GM12878 (cell line): ENCODE data around the gene TBC1D25. TPM values are rescaled to one million over a fixed set of nuclear protein-coding genes. Genes with fewer than 3 reads are reported as not detected.

Experiments
- ATAC-seq: fragments of 200-7000 bp; cut with Tn5 transposase; 3 replicates; pipeline ENCODE4 v1.9.1; 2020; ENCODE audit warnings: mild to moderate bottlenecking, moderate library complexity
- BruUV-seq: library from RNA; stranded (reverse); fragments of 400-500 nt; replicated peaks from 2 replicates; lab custom pipeline; 2021; lab: Mats Ljungman, UMichigan
- CTCF ChIA-PET: fragments of 300-600 bp; sonication (Branson Sonifier 250); formaldehyde crosslinking; extraction: SDS; loops from one replicate; lab custom pipeline; 2021; ENCODE audit warnings: inconsistent platforms; lab: Yijun Ruan, JAX
- POLR2A ChIA-PET: fragments of 350-600 bp; formaldehyde crosslinking; extraction: SDS; loops from one replicate; lab custom pipeline; 2021; ENCODE audit warnings: inconsistent platforms; lab: Charles Lee
- RAD21 ChIA-PET: fragments of 300-600 bp; sonication (Branson Sonifier 250); formaldehyde crosslinking; loops from one replicate; lab custom pipeline; 2023; ENCODE audit warnings: antibody characterized with exemption; ENCODE audit not compliant: unreplicated experiment; lab: Charles Lee
- SMC1A ChIA-PET: fragments of 300-600 bp; sonication (Branson Sonifier 250); formaldehyde crosslinking; loops from one replicate; lab custom pipeline; 2023; ENCODE audit not compliant: unreplicated experiment, uncharacterized antibody; lab: Charles Lee
- DNase-seq: peaks from one replicate; pipeline ENCODE4 v3.0.0-alpha.2; 2011; ENCODE audit warnings: low read depth, low spot score
- FAIRE-seq: peaks from 3 replicates; lab custom pipeline; 2011; peaks lifted over from hg19 to GRCh38; lab: Jason Lieb, UNC
- H2AFZ ChIP-seq: 2 replicates; pipeline ENCODE4 v1.6.0; 2011; ENCODE audit warnings: low read depth, low read length, control low read depth; ENCODE audit not compliant: control insufficient read depth
- H3K27ac ChIP-seq: 2 replicates; pipeline ENCODE4 v1.5.1; 2011; ENCODE audit warnings: control low read depth; ENCODE audit not compliant: control insufficient read depth, insufficient read depth
- H3K27me3 ChIP-seq, 2 experiments: replicated peaks in 1 of 2; 2 replicates each; pipeline versions ENCODE4 v1.6.0 to v1.6.1; 2011; ENCODE audit warnings: low read length in 1 of 2; ENCODE audit not compliant: control insufficient read depth in 2 of 2, insufficient read depth in 2 of 2
- H3K36me3 ChIP-seq, 2 experiments: 2 replicates each; pipeline ENCODE4 v1.5.1; 2011; ENCODE audit warnings: low read length in 1 of 2; ENCODE audit not compliant: control insufficient read depth in 2 of 2, insufficient read depth in 2 of 2
- H3K4me1 ChIP-seq: 2 replicates; pipeline ENCODE4 v1.6.1; 2011; ENCODE audit warnings: mild to moderate bottlenecking, low read length, moderate library complexity, mixed read lengths; ENCODE audit not compliant: control insufficient read depth, insufficient read depth
- H3K4me2 ChIP-seq: 2 replicates; pipeline ENCODE4 v1.6.0; 2011; ENCODE audit warnings: control low read depth; ENCODE audit not compliant: control insufficient read depth, insufficient read depth
- H3K4me3 ChIP-seq: fragments of 200-600 bp; sonication (generic); 2 replicates; pipeline ENCODE4 v1.5.1; 2016
- H3K79me2 ChIP-seq: 2 replicates; pipeline ENCODE4 v1.6.0; 2011; ENCODE audit warnings: low read length; ENCODE audit not compliant: control insufficient read depth, insufficient read depth
- H3K9ac ChIP-seq: 2 replicates; pipeline ENCODE4 v1.8.0; 2011; ENCODE audit warnings: low read length, control low read depth, mixed read lengths; ENCODE audit not compliant: control insufficient read depth, insufficient read depth
- H3K9me3 ChIP-seq: replicated peaks from 3 replicates; pipeline ENCODE4 v1.5.1; 2011; ENCODE audit warnings: mild to moderate bottlenecking, low read length; ENCODE audit not compliant: control insufficient read depth, insufficient read depth
- H4K20me1 ChIP-seq: 2 replicates; pipeline ENCODE4 v1.6.0; 2011; ENCODE audit not compliant: control insufficient read depth, insufficient read depth
- IRF5 ChIP-seq: fragments of 450-650 bp; IDR thresholded peaks from 2 replicates; pipeline ENCODE4 v1.6.1; 2017; ENCODE audit warnings: borderline replicate concordance
- PAX5 ChIP-seq: IDR thresholded peaks from 2 replicates; pipeline ENCODE4 v1.6.1; 2011; ENCODE audit warnings: low read depth, low read length, borderline replicate concordance
- RCOR1 ChIP-seq: conservative IDR thresholded peaks from 2 replicates; pipeline ENCODE4 v1.6.1; 2012; ENCODE audit warnings: low read depth, low read length, improper control_type of control experiment
- WGBS: methylation state at CpG from one replicate; pipeline ENCODE4 v1.1.6; 2016; ENCODE audit warnings: low lambda C conversion rate; ENCODE audit not compliant: insufficient replicate concordance, insufficient coverage; ENCODE audit errors: missing lambda C conversion rate; 5-methylcytosine and 5-hydroxymethylcytosine counted together
- in situ Hi-C: fragments of 300-500 bp; cut with MboI; formaldehyde crosslinking; loops from 9 replicates; pipeline ENCODE4 v1.14.3; 2018; ENCODE audit warnings: mixed read lengths
- intact Hi-C: fragments of 100-400 bp; cut with micrococcal nuclease; formaldehyde crosslinking; loops from one replicate; pipeline ENCODE4 v1.14.2; 2022; ENCODE audit not compliant: unreplicated experiment
- polyA plus RNA-seq, 11 experiments: library from polyadenylated mRNA; depleted of rRNA in 4 of 11; unstranded in 6 of 11; stranded (reverse) in 5 of 11; fragments of >200 nt; fragmentation: Nextera tagmentation in 4 of 11; fragmentation: Illumina TruSeq in 1 of 11; extraction: Ambion mirVana in 4 of 11; extraction: Trizol in 1 of 11; gene quantifications; 1 replicate in 1 of 11; 2 replicates in 10 of 11; pipeline versions ENCODE4 v1.2.1 to v1.2.3, GENCODE V29; 2011 to 2016; ENCODE audit warnings: inconsistent platforms in 2 of 11, missing spikeins in 2 of 11, low read depth in 1 of 11
- total RNA-seq, 4 experiments: library from RNA; depleted of rRNA in 3 of 4; stranded (reverse); fragments of >200 nt in 3 of 4; fragmentation: Illumina TruSeq in 1 of 4; extraction: Trizol in 1 of 4; gene quantifications; 2 replicates each; pipeline versions ENCODE4 v1.2.1 to v1.2.3, GENCODE V29; 2013 to 2021
- TF ChIP-seq, protein P1 (sequence below): fragments of 450-650 bp; conservative IDR thresholded peaks from 2 replicates; pipeline ENCODE4 v1.6.1; 2017; ENCODE audit warnings: mild to moderate bottlenecking, moderate library complexity

Gene TBC1D25
- total and polyA plus RNA-seq, 10 of the 15 experiments (the other 5 are each of a cell fraction or from before 2014, with no cell fraction given) = 0.79 to 17.3 (median 10.0) TPM

DNA sequence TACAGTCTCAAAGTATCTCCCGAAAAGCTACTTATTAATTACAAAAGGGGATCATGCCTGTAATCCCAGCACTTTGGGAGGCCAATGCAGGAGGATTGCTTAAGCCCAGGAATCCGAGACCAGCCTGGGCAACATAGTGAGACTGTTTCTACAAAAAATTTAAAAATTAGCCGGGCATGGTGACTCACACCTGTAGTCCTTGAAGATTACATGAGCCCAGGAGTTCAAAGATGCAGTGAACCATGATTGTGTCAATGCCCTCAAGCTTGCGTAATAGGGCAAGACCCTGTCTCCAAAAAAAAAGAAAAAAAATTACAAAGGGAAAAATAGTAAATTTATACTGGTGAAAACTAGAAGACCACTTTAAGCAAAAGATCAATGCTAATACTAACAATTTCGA, 34.0 kb upstream of the TBC1D25 start:
- H3K36me3 ChIP-seq = no peaks in the 10 kb centered on the region
- H4K20me1 ChIP-seq = no peaks in the 10 kb centered on the region
- intact Hi-C loops (no loop called here), in situ Hi-C loops (no loop called here)
- H2AFZ ChIP-seq = no peak overlapping the region
- POLR2A ChIA-PET = no interaction called here
- no peaks in the 10 kb centered on the region; the same call in 1 of the 2 replicates for H3K4me1 ChIP-seq
- FAIRE-seq (no peak), ATAC-seq (no peak), DNase-seq (no peak)
- H3K9ac ChIP-seq = no peak overlapping the region
- H3K4me2 ChIP-seq = no peak overlapping the region
- CTCF ChIA-PET = interaction anchor here (0.7 to 1.1 kb wide), 3 partner anchors 32 to 539 kb away, joined by 3 read pairs; no protein-coding TSS in a partner anchor
- SMC1A ChIA-PET = no interaction called here
- RAD21 ChIA-PET = no interaction called here
- no peak overlapping the region for H3K4me3 ChIP-seq
- 58% methylated on average over 5 of the region's 5 CpGs for WGBS
- H3K79me2 ChIP-seq = no peaks in the 10 kb centered on the region
- BruUV-seq = no TSS peak
- no peak overlapping the region for H3K27ac ChIP-seq
- H3K9me3 ChIP-seq = no peaks in the 10 kb centered on the region
- H3K27me3 ChIP-seq = no peaks in the 10 kb centered on the region
- TF ChIP-seq PAX5 (no peak), IRF5 (no peak), RCOR1 (no peak)
- TF ChIP-seq, protein P1, sequence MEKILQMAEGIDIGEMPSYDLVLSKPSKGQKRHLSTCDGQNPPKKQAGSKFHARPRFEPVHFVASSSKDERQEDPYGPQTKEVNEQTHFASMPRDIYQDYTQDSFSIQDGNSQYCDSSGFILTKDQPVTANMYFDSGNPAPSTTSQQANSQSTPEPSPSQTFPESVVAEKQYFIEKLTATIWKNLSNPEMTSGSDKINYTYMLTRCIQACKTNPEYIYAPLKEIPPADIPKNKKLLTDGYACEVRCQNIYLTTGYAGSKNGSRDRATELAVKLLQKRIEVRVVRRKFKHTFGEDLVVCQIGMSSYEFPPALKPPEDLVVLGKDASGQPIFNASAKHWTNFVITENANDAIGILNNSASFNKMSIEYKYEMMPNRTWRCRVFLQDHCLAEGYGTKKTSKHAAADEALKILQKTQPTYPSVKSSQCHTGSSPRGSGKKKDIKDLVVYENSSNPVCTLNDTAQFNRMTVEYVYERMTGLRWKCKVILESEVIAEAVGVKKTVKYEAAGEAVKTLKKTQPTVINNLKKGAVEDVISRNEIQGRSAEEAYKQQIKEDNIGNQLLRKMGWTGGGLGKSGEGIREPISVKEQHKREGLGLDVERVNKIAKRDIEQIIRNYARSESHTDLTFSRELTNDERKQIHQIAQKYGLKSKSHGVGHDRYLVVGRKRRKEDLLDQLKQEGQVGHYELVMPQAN = no peak
